Measurements from ENCODE around the gene BSN.

GRCh38 chr3:49704629-49705028 is 150.4 kb downstream of the BSN start:
- TF ChIP-seq POLR2A (IDR thresholded peaks at IDR 0.05) (no peak), CTCF (IDR thresholded peaks at IDR 0.05) (no peak), POLR2AphosphoS5 (IDR thresholded peaks at IDR 0.05) (no peak)
